ENCODE data around the gene CELF5. TPM values are rescaled to one million over a fixed set of nuclear protein-coding genes. Genes with fewer than 3 reads are reported as not detected.

Gene CELF5
- total RNA-seq, 2 experiments from 2014 or later, result 0.13 TPM; not detected in 1

GRCh38 chr19:3192684-3193083, 31.8 kb upstream of the CELF5 start:
- ChIA-PET POLR2A (no interaction called here), CTCF (ENCODE audit: unreplicated experiment) (no interaction called here)
- H3K4me1 ChIP-seq (ENCODE audit: insufficient read depth, low read length, poor library complexity, severe bottlenecking), result peaks cover under 1% of the 10 kb centered on the region
- H3K27ac ChIP-seq (ENCODE audit: low read depth, low read length, poor library complexity, severe bottlenecking), result no peak overlapping the region
- TF ChIP-seq EZH2phosphoT487 (IDR thresholded peaks at IDR 0.05; ENCODE audit: borderline replicate concordance, low read depth, low read length) (no peak), CTCF (conservative IDR thresholded peaks at IDR 0.05; ENCODE audit: low read length) (no peak)
- no peaks in the 10 kb centered on the region for H3K9me3 ChIP-seq (ENCODE audit: low read length)
- no peak overlapping the region for H3K4me3 ChIP-seq (ENCODE audit: low read depth, low read length, poor library complexity, severe bottlenecking)
- H3K4me2 ChIP-seq (ENCODE audit: low read length), result no peak overlapping the region
- H4K20me1 ChIP-seq (ENCODE audit: insufficient read depth, low read length), result no peaks in the 10 kb centered on the region
- H3K36me3 ChIP-seq (ENCODE audit: insufficient read depth, low read length), result peaks cover 58% of the 10 kb centered on the region
- no peak overlapping the region for H2AFZ ChIP-seq (ENCODE audit: low read length)
- H3K79me2 ChIP-seq (ENCODE audit: insufficient read depth, low read depth, low read length), result peaks cover 34% of the 10 kb centered on the region
- no peaks in the 10 kb centered on the region for H3K9me2 ChIP-seq (ENCODE audit: insufficient read depth, low read length)
- no TSS peak for BruUV-seq (replicated peaks)
- intact Hi-C loops (cut with micrococcal nuclease; ENCODE audit: unreplicated experiment), result no loop called here
- no peak for DNase-seq (ENCODE audit: low spot score)

- intact Hi-C loops (cut with micrococcal nuclease; ENCODE audit: unreplicated experiment), result no loop called here
- no peak overlapping the region for H3K4me3 ChIP-seq (ENCODE audit: low read depth, low read length, poor library complexity, severe bottlenecking)
- no peaks in the 10 kb centered on the region for H3K9me2 ChIP-seq (ENCODE audit: insufficient read depth, low read length)
- no peak overlapping the region for H2AFZ ChIP-seq (ENCODE audit: low read length)
- POLR2A ChIA-PET, result interaction anchor here (1.2 kb wide), 1 partner anchor 20 kb away, joined by 7 read pairs; no protein-coding TSS in a partner anchor
- H3K9me3 ChIP-seq (ENCODE audit: low read length), result no peaks in the 10 kb centered on the region
- peaks cover 26% of the 10 kb centered on the region for H3K79me2 ChIP-seq (ENCODE audit: insufficient read depth, low read depth, low read length)
- no peak overlapping the region for H3K27ac ChIP-seq (ENCODE audit: low read depth, low read length, poor library complexity, severe bottlenecking)
- H3K4me2 ChIP-seq (ENCODE audit: low read length), result no peak overlapping the region
- CTCF ChIA-PET (ENCODE audit: unreplicated experiment), result no interaction called here
- H3K36me3 ChIP-seq (ENCODE audit: insufficient read depth, low read length), result peaks cover 61% of the 10 kb centered on the region
- no TSS peak for BruUV-seq (replicated peaks)
- no peaks in the 10 kb centered on the region for H4K20me1 ChIP-seq (ENCODE audit: insufficient read depth, low read length)
- no peak for DNase-seq (ENCODE audit: low spot score)
- TF ChIP-seq EZH2phosphoT487 (IDR thresholded peaks at IDR 0.05; ENCODE audit: borderline replicate concordance, low read depth, low read length) (no peak), CTCF (conservative IDR thresholded peaks at IDR 0.05; ENCODE audit: low read length) (no peak)
- no peaks in the 10 kb centered on the region for H3K4me1 ChIP-seq (ENCODE audit: insufficient read depth, low read length, poor library complexity, severe bottlenecking)
These were observed 31.0 kb upstream of the CELF5 start for GRCh38 chr19:3193256-3194105.

All from OCI-LY7 (cell line).